GM12878 (cell line): ENCODE measurements around the gene PTPRN2. TPM values are rescaled to one million over a fixed set of nuclear protein-coding genes. Genes with fewer than 3 reads are reported as not detected.

ENCODE experiments used
- ATAC-seq: fragments of 200-7000 bp; cut with Tn5 transposase; 3 replicates; pipeline ENCODE4 v1.9.1; 2020; ENCODE audit warnings: mild to moderate bottlenecking, moderate library complexity
- BruUV-seq: library from RNA; stranded (reverse); fragments of 400-500 nt; replicated peaks from 2 replicates; lab custom pipeline; 2021; lab: Mats Ljungman, UMichigan
- CTCF ChIA-PET: fragments of 300-600 bp; sonication (Branson Sonifier 250); formaldehyde crosslinking; extraction: SDS; loops from one replicate; lab custom pipeline; 2021; ENCODE audit warnings: inconsistent platforms; lab: Yijun Ruan, JAX
- POLR2A ChIA-PET: fragments of 350-600 bp; formaldehyde crosslinking; extraction: SDS; loops from one replicate; lab custom pipeline; 2021; ENCODE audit warnings: inconsistent platforms; lab: Charles Lee
- RAD21 ChIA-PET: fragments of 300-600 bp; sonication (Branson Sonifier 250); formaldehyde crosslinking; loops from one replicate; lab custom pipeline; 2023; ENCODE audit warnings: antibody characterized with exemption; ENCODE audit not compliant: unreplicated experiment; lab: Charles Lee
- SMC1A ChIA-PET: fragments of 300-600 bp; sonication (Branson Sonifier 250); formaldehyde crosslinking; loops from one replicate; lab custom pipeline; 2023; ENCODE audit not compliant: unreplicated experiment, uncharacterized antibody; lab: Charles Lee
- DNase-seq: peaks from one replicate; pipeline ENCODE4 v3.0.0-alpha.2; 2011; ENCODE audit warnings: low read depth, low spot score
- FAIRE-seq: peaks from 3 replicates; lab custom pipeline; 2011; peaks lifted over from hg19 to GRCh38; lab: Jason Lieb, UNC
- H2AFZ ChIP-seq: 2 replicates; pipeline ENCODE4 v1.6.0; 2011; ENCODE audit warnings: low read depth, low read length, control low read depth; ENCODE audit not compliant: control insufficient read depth
- H3K27ac ChIP-seq: 2 replicates; pipeline ENCODE4 v1.5.1; 2011; ENCODE audit warnings: control low read depth; ENCODE audit not compliant: control insufficient read depth, insufficient read depth
- H3K27me3 ChIP-seq, 2 experiments: replicated peaks in 1 of 2; 2 replicates each; pipeline versions ENCODE4 v1.6.0 to v1.6.1; 2011; ENCODE audit warnings: low read length in 1 of 2; ENCODE audit not compliant: control insufficient read depth in 2 of 2, insufficient read depth in 2 of 2
- H3K36me3 ChIP-seq, 2 experiments: 2 replicates each; pipeline ENCODE4 v1.5.1; 2011; ENCODE audit warnings: low read length in 1 of 2; ENCODE audit not compliant: control insufficient read depth in 2 of 2, insufficient read depth in 2 of 2
- H3K4me1 ChIP-seq: 2 replicates; pipeline ENCODE4 v1.6.1; 2011; ENCODE audit warnings: mild to moderate bottlenecking, low read length, moderate library complexity, mixed read lengths; ENCODE audit not compliant: control insufficient read depth, insufficient read depth
- H3K4me2 ChIP-seq: 2 replicates; pipeline ENCODE4 v1.6.0; 2011; ENCODE audit warnings: control low read depth; ENCODE audit not compliant: control insufficient read depth, insufficient read depth
- H3K4me3 ChIP-seq: fragments of 200-600 bp; sonication (generic); 2 replicates; pipeline ENCODE4 v1.5.1; 2016
- H3K79me2 ChIP-seq: 2 replicates; pipeline ENCODE4 v1.6.0; 2011; ENCODE audit warnings: low read length; ENCODE audit not compliant: control insufficient read depth, insufficient read depth
- H3K9ac ChIP-seq: 2 replicates; pipeline ENCODE4 v1.8.0; 2011; ENCODE audit warnings: low read length, control low read depth, mixed read lengths; ENCODE audit not compliant: control insufficient read depth, insufficient read depth
- H3K9me3 ChIP-seq: replicated peaks from 3 replicates; pipeline ENCODE4 v1.5.1; 2011; ENCODE audit warnings: mild to moderate bottlenecking, low read length; ENCODE audit not compliant: control insufficient read depth, insufficient read depth
- H4K20me1 ChIP-seq: 2 replicates; pipeline ENCODE4 v1.6.0; 2011; ENCODE audit not compliant: control insufficient read depth, insufficient read depth
- ATF2 ChIP-seq: IDR thresholded peaks from 2 replicates; pipeline ENCODE4 v1.6.1; 2012; ENCODE audit warnings: low read length, inconsistent platforms
- FOXK2 ChIP-seq: fragments of 450-650 bp; IDR thresholded peaks from 2 replicates; pipeline ENCODE4 v1.6.1; 2017; ENCODE audit warnings: mild to moderate bottlenecking, moderate library complexity
- HSF1 ChIP-seq: fragments of 150-350 bp; IDR thresholded peaks from 2 replicates; pipeline ENCODE4 v1.6.1; 2014; ENCODE audit warnings: mild to moderate bottlenecking, low read depth, low read length
- NFIC ChIP-seq: IDR thresholded peaks from 2 replicates; pipeline ENCODE4 v1.6.1; 2012; ENCODE audit warnings: low read depth, mild to moderate bottlenecking, inconsistent platforms, low read length, moderate library complexity
- PKNOX1 ChIP-seq: fragments of 450-650 bp; IDR thresholded peaks from 2 replicates; pipeline ENCODE4 v1.6.1; 2016; ENCODE audit warnings: mild to moderate bottlenecking
- RELB ChIP-seq: fragments of 450-650 bp; IDR thresholded peaks from 2 replicates; pipeline ENCODE4 v1.6.1; 2017; ENCODE audit warnings: low read depth, mild to moderate bottlenecking, moderate library complexity
- RUNX3 ChIP-seq: IDR thresholded peaks from 2 replicates; pipeline ENCODE4 v1.6.1; 2012; ENCODE audit warnings: low read length, inconsistent platforms
- TAF1 ChIP-seq: IDR thresholded peaks from 2 replicates; pipeline ENCODE4 v1.6.1; 2011; ENCODE audit warnings: mild to moderate bottlenecking, low read depth, low read length, borderline replicate concordance
- WGBS: methylation state at CpG from one replicate; pipeline ENCODE4 v1.1.6; 2016; ENCODE audit warnings: low lambda C conversion rate; ENCODE audit not compliant: insufficient replicate concordance, insufficient coverage; ENCODE audit errors: missing lambda C conversion rate; 5-methylcytosine and 5-hydroxymethylcytosine counted together
- in situ Hi-C: fragments of 300-500 bp; cut with MboI; formaldehyde crosslinking; loops from 9 replicates; pipeline ENCODE4 v1.14.3; 2018; ENCODE audit warnings: mixed read lengths
- intact Hi-C: fragments of 100-400 bp; cut with micrococcal nuclease; formaldehyde crosslinking; loops from one replicate; pipeline ENCODE4 v1.14.2; 2022; ENCODE audit not compliant: unreplicated experiment
- polyA plus RNA-seq, 11 experiments: library from polyadenylated mRNA; depleted of rRNA in 4 of 11; unstranded in 6 of 11; stranded (reverse) in 5 of 11; fragments of >200 nt; fragmentation: Nextera tagmentation in 4 of 11; fragmentation: Illumina TruSeq in 1 of 11; extraction: Ambion mirVana in 4 of 11; extraction: Trizol in 1 of 11; gene quantifications; 1 replicate in 1 of 11; 2 replicates in 10 of 11; pipeline versions ENCODE4 v1.2.1 to v1.2.3, GENCODE V29; 2011 to 2016; ENCODE audit warnings: inconsistent platforms in 2 of 11, missing spikeins in 2 of 11, low read depth in 1 of 11
- total RNA-seq, 4 experiments: library from RNA; depleted of rRNA in 3 of 4; stranded (reverse); fragments of >200 nt in 3 of 4; fragmentation: Illumina TruSeq in 1 of 4; extraction: Trizol in 1 of 4; gene quantifications; 2 replicates each; pipeline versions ENCODE4 v1.2.1 to v1.2.3, GENCODE V29; 2013 to 2021

The PTPRN2 gene
- total and polyA plus RNA-seq, 10 of the 15 experiments (the other 5 are each of a cell fraction or from before 2014, with no cell fraction given): 5.4 TPM; not detected in 9

- TF ChIP-seq RELB (no peak), NFIC (no peak), ATF2 (no peak), TAF1 (no peak)
- TF ChIP-seq, all 136 proteins: peak for 0
These were observed 1058.8 kb downstream of the PTPRN2 start (continued) for GRCh38 chr7:157528785-157529341.

- RAD21 ChIA-PET: no interaction called here
- no TSS peak for BruUV-seq
- TF ChIP-seq RUNX3: no peak
- TF ChIP-seq PKNOX1: no peak
- TF ChIP-seq FOXK2: no peak
- no peak for TF ChIP-seq HSF1
These were observed 1059.9 kb downstream of the PTPRN2 start for GRCh38 chr7:157527686-157528085.

More at GRCh38 chr7:157527686-157528085, 1059.9 kb downstream of the PTPRN2 start:
- ATAC-seq: no peak
- Histone ChIP-seq H3K9me3 (no peaks in the 10 kb centered on the region), H3K79me2 (no peaks in the 10 kb centered on the region), H3K9ac (no peak overlapping the region), H3K4me3 (no peak overlapping the region), H3K4me1 (no peaks in the 10 kb centered on the region), H3K27ac (no peak overlapping the region), H3K36me3 (no peaks in the 10 kb centered on the region; a peak in 1 of 4 replicates), H4K20me1 (no peaks in the 10 kb centered on the region), H2AFZ (no peak overlapping the region), H3K27me3 (no peaks in the 10 kb centered on the region), H3K4me2 (no peak overlapping the region)
- in situ Hi-C loops: no loop called here
- intact Hi-C loops: no loop called here
- FAIRE-seq: no peak
- DNase-seq: no peak
- WGBS: 50% methylated on average over 19 of the region's 19 CpGs
- POLR2A ChIA-PET: no interaction called here
- SMC1A ChIA-PET: no interaction called here
- CTCF ChIA-PET: no interaction called here
